HCEC 1CT (cell line): ENCODE data around the gene EYS.

ENCODE experiments used
- DNase-seq: peaks from one replicate; pipeline ENCODE4 v3.0.0-alpha.2; 2017

Gene EYS

GRCh38 chr6:64197246-64197645, 1509.8 kb downstream of the EYS start:
- DNase-seq, result no peak

- DNase-seq, result no peak
Observed at GRCh38 chr6:64186592-64186991, 1520.4 kb downstream of the EYS start.

- no peak for DNase-seq
Observed at GRCh38 chr6:64185621-64186020, 1521.4 kb downstream of the EYS start.

GRCh38 chr6:64175296-64175695, 1531.7 kb downstream of the EYS start:
- DNase-seq, result no peak

GRCh38 chr6:64170316-64170715, 1536.7 kb downstream of the EYS start:
- DNase-seq, result no peak

- no peak for DNase-seq
Observed at GRCh38 chr6:64160486-64160885, 1546.5 kb downstream of the EYS start.

- DNase-seq, result no peak
Observed at GRCh38 chr6:64155063-64155462, 1552.0 kb downstream of the EYS start.

- no peak for DNase-seq
Observed at GRCh38 chr6:64146876-64147275, 1560.2 kb downstream of the EYS start.

GRCh38 chr6:64146094-64146493, 1560.9 kb downstream of the EYS start:
- DNase-seq, result no peak

GRCh38 chr6:64145658-64146057, 1561.4 kb downstream of the EYS start:
- no peak for DNase-seq

GRCh38 chr6:64143101-64143500, 1563.9 kb downstream of the EYS start:
- DNase-seq, result no peak

- no peak for DNase-seq
Observed at GRCh38 chr6:64141680-64142079, 1565.3 kb downstream of the EYS start.

GRCh38 chr6:64128301-64129024, 1578.6 kb downstream of the EYS start:
- DNase-seq, result no peak

- DNase-seq, result no peak
Observed at GRCh38 chr6:64123761-64124633, 1583.0 kb downstream of the EYS start.

GRCh38 chr6:64122712-64123375, 1584.2 kb downstream of the EYS start:
- no peak for DNase-seq

GRCh38 chr6:64121011-64121565, 1585.9 kb downstream of the EYS start:
- no peak for DNase-seq

GRCh38 chr6:64113704-64114103, 1593.3 kb downstream of the EYS start:
- DNase-seq, result no peak

GRCh38 chr6:64104051-64104450, 1603.0 kb downstream of the EYS start:
- DNase-seq, result no peak

- DNase-seq, result no peak
Observed at GRCh38 chr6:64103480-64103879, 1603.5 kb downstream of the EYS start.

- no peak for DNase-seq
Observed at GRCh38 chr6:64100702-64101303, 1606.2 kb downstream of the EYS start.

GRCh38 chr6:64090352-64090751, 1616.7 kb downstream of the EYS start:
- peak; percentile 11 for DNase-seq

GRCh38 chr6:64085126-64085525, 1621.9 kb downstream of the EYS start:
- no peak for DNase-seq

GRCh38 chr6:64084185-64084663, 1622.8 kb downstream of the EYS start:
- DNase-seq, result no peak
